Activated CD4-positive, CD25-positive, alpha-beta regulatory T cell (primary cell): ENCODE data around the gene IL18BP.

Source experiments
- DNase-seq, 4 experiments: peaks; one replicate each; lab custom pipeline; 2025; lab: John Stamatoyannopoulos, UW

The IL18BP gene

DNA sequence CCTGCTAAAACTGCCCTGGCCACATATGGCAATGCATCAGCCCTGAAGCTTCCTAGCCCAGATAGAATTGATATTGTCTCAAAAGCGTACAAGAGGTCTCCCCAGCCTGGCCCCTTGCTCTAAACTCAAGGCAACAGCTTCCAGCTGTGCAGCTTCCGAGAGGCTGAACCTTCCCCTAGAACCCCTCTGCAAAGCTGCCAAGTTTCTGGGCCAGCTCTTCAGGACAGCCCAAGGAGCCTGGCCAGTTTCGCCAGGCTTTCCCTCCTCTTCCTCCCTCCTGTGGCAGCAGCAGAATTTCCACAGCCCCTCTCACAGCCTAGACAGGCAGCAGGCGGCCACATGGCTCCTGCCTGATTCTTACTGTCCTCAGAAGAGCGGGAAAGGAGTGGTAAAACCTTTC lies 47.1 kb downstream of the IL18BP start:
- no peak for DNase-seq

DNA sequence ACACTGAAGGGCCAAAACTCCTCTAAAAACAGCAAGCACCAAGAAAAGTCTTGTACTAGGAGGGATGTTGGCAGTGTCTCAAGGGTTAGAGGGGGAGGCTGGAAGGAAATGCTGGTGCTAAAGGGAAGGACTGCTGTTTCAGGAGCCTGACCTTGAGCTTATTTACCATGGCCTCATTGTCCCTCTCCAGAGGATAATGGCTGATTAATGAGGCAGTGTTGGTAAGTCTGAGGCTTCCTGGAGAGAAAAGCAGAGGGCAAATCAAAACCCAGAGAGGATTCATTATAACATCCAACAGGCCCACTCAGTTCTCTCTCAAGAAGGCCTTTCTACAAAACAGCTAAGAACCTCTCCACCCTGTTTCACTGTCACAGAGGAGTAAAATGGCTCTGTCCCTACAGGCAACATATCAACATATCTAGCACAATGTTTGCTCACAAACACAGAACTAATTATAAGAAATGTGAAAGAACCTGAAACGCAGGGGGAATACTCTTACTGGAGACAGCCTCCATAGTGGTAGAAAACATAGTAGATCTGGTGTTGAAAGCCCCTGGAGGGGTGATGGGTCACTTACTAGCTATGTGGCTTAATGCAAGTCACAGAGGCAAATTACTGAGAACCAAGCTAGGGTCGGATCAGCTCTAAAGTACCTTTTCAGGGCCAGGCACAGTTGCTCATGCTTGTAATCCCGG lies 50.2 kb downstream of the IL18BP start:
- no peak for DNase-seq
